ENCODE results near the gene EXOSC7. TPM values are rescaled to one million over a fixed set of nuclear protein-coding genes. Genes with fewer than 3 reads are reported as not detected.

EXOSC7 gene
- total and polyA plus RNA-seq, 10 of the 15 experiments (the other 5 are each of a cell fraction or from before 2014, with no cell fraction given), result 58.0 to 193 (median 82.9) TPM

GRCh38 chr3:44954962-44955361, 21.1 kb upstream of the EXOSC7 start (continued):
- TF ChIP-seq ZNF207 (IDR thresholded peaks at IDR 0.05; ENCODE audit: borderline replicate concordance), result no peak
- TF ChIP-seq TCF7 (IDR thresholded peaks at IDR 0.05; ENCODE audit: borderline replicate concordance), result no peak
- TF ChIP-seq KAT2A (conservative IDR thresholded peaks at IDR 0.05; ENCODE audit: control insufficient read depth, low read depth, low read length), result no peak
- 0 out of 2 replicates have a peak, but pooled peaks have one; percentile 36 for TF ChIP-seq BCL11A (IDR thresholded peaks at IDR 0.05; ENCODE audit: low read depth, low read length)
- no peak for TF ChIP-seq CBX3 (IDR thresholded peaks at IDR 0.05; ENCODE audit: borderline replicate concordance, low read depth)
- TF ChIP-seq TBL1XR1 (IDR thresholded peaks at IDR 0.05; ENCODE audit: low read depth, low read length), result no peak
- no peak for TF ChIP-seq LARP7 (IDR thresholded peaks at IDR 0.05)
- peak; percentile 61 for TF ChIP-seq PKNOX1 (IDR thresholded peaks at IDR 0.05)
- no peak for TF ChIP-seq HDAC2 (IDR thresholded peaks at IDR 0.05)
- no peak for TF ChIP-seq YY1 (IDR thresholded peaks at IDR 0.05; ENCODE audit: low read depth, low read length)
- peak in 1 of 2 experiments; percentile 11; a peak in 1 of 4 replicates for TF ChIP-seq BHLHE40 (IDR thresholded peaks at IDR 0.05; ENCODE audit: borderline replicate concordance in 1 of 2, low read depth in 2 of 2, low read length in 1 of 2)
- no peak for TF ChIP-seq ZBTB4 (CRISPR knock-in tag; IDR thresholded peaks at IDR 0.05)
- no peak for TF ChIP-seq POLR2A (IDR thresholded peaks at IDR 0.05; ENCODE audit: low read depth, low read length)
- TF ChIP-seq GABPA (IDR thresholded peaks at IDR 0.05; ENCODE audit: low read depth), result no peak

Data from GM12878 (cell line).